KMS-11 (cell line): ENCODE measurements around the gene PABPC3.

ENCODE experiments used
- H2AFZ ChIP-seq: fragments of 200-600 bp; sonication (generic); 2 replicates; pipeline ENCODE4 v1.6.1; 2016; ENCODE audit warnings: antibody characterized with exemption, mixed run types, low read depth
- H3K27ac ChIP-seq: fragments of 200-600 bp; sonication (generic); 2 replicates; pipeline ENCODE4 v1.6.1; 2016; ENCODE audit warnings: mild to moderate bottlenecking, mixed run types
- H3K27me3 ChIP-seq: fragments of 200-600 bp; sonication (generic); 2 replicates; pipeline ENCODE4 v1.6.1; 2017; ENCODE audit warnings: mild to moderate bottlenecking, low read depth, mixed run types, moderate library complexity; ENCODE audit not compliant: insufficient read depth
- H3K36me3 ChIP-seq: fragments of 200-600 bp; sonication (generic); 2 replicates; pipeline ENCODE4 v1.6.1; 2017; ENCODE audit warnings: mild to moderate bottlenecking, mixed run types; ENCODE audit not compliant: insufficient read depth
- H3K4me1 ChIP-seq: fragments of 200-600 bp; sonication (generic); 2 replicates; pipeline ENCODE4 v1.6.1; 2016; ENCODE audit warnings: mild to moderate bottlenecking, low read depth, mixed run types; ENCODE audit not compliant: poor library complexity, severe bottlenecking
- H3K4me2 ChIP-seq: fragments of 200-600 bp; sonication (generic); 2 replicates; pipeline ENCODE4 v1.7.0; 2016; ENCODE audit warnings: mild to moderate bottlenecking, mixed run types
- H3K4me3 ChIP-seq: fragments of 200-600 bp; sonication (generic); IDR thresholded peaks from 2 replicates; pipeline ENCODE4 v1.6.1; 2017; ENCODE audit warnings: low read depth, low read length, mixed read lengths; ENCODE audit not compliant: insufficient read depth
- H3K79me2 ChIP-seq: fragments of 200-600 bp; sonication (generic); 2 replicates; pipeline ENCODE4 v1.6.1; 2016; ENCODE audit warnings: low read depth, mixed run types; ENCODE audit not compliant: insufficient read depth
- H3K9ac ChIP-seq: fragments of 200-600 bp; sonication (generic); 2 replicates; pipeline ENCODE4 v1.6.1; 2016; ENCODE audit warnings: mild to moderate bottlenecking, mixed run types
- H4K20me1 ChIP-seq: fragments of 200-600 bp; sonication (generic); 2 replicates; pipeline ENCODE4 v1.6.1; 2016; ENCODE audit warnings: mild to moderate bottlenecking, mixed run types; ENCODE audit not compliant: insufficient read depth
- CTCF ChIP-seq: fragments of 200-600 bp; sonication (generic); conservative IDR thresholded peaks from 2 replicates; pipeline ENCODE4 v1.6.1; 2017; ENCODE audit warnings: low read depth, mild to moderate bottlenecking, antibody characterized with exemption, low read length, moderate library complexity, mixed read lengths

PABPC3 gene

GRCh38 chr13:25131881-25132420, 36.0 kb downstream of the PABPC3 start:
- TF ChIP-seq CTCF, result no peak

GRCh38 chr13:25132751-25133390, 36.9 kb downstream of the PABPC3 start:
- H2AFZ ChIP-seq, result no peak overlapping the region
- no peaks in the 10 kb centered on the region for H3K4me1 ChIP-seq
- no peak overlapping the region for H3K9ac ChIP-seq
- H3K4me3 ChIP-seq, result no peak overlapping the region
- no peaks in the 10 kb centered on the region for H4K20me1 ChIP-seq
- no peaks in the 10 kb centered on the region for H3K79me2 ChIP-seq
- no peak for TF ChIP-seq CTCF
- H3K27ac ChIP-seq, result no peak overlapping the region
- H3K27me3 ChIP-seq, result no peaks in the 10 kb centered on the region
- no peak overlapping the region for H3K4me2 ChIP-seq
- H3K36me3 ChIP-seq, result no peaks in the 10 kb centered on the region

More at GRCh38 chr13:25131881-25132420, 36.0 kb downstream of the PABPC3 start:
- no peaks in the 10 kb centered on the region for H4K20me1 ChIP-seq
- no peak overlapping the region for H3K9ac ChIP-seq
- no peak overlapping the region for H2AFZ ChIP-seq
- no peaks in the 10 kb centered on the region for H3K36me3 ChIP-seq
- H3K27ac ChIP-seq, result no peak overlapping the region
- H3K79me2 ChIP-seq, result no peaks in the 10 kb centered on the region
- no peak overlapping the region for H3K4me2 ChIP-seq
- H3K4me3 ChIP-seq, result no peak overlapping the region
- H3K4me1 ChIP-seq, result no peaks in the 10 kb centered on the region
- no peaks in the 10 kb centered on the region for H3K27me3 ChIP-seq

GRCh38 chr13:25135896-25136295, 40.0 kb downstream of the PABPC3 start:
- H3K36me3 ChIP-seq, result no peaks in the 10 kb centered on the region
- H3K79me2 ChIP-seq, result no peaks in the 10 kb centered on the region
- H3K9ac ChIP-seq, result no peak overlapping the region
- H3K4me1 ChIP-seq, result no peaks in the 10 kb centered on the region
- H3K4me3 ChIP-seq, result no peak overlapping the region
- H3K27ac ChIP-seq, result no peak overlapping the region
- no peak overlapping the region for H3K4me2 ChIP-seq
- H2AFZ ChIP-seq, result no peak overlapping the region
- H3K27me3 ChIP-seq, result no peaks in the 10 kb centered on the region
- no peaks in the 10 kb centered on the region for H4K20me1 ChIP-seq
- no peak for TF ChIP-seq CTCF

- no peaks in the 10 kb centered on the region for H3K4me1 ChIP-seq
- H3K4me2 ChIP-seq, result no peak overlapping the region
- no peaks in the 10 kb centered on the region for H3K36me3 ChIP-seq
- H3K79me2 ChIP-seq, result no peaks in the 10 kb centered on the region
- TF ChIP-seq CTCF, result no peak
- H3K27ac ChIP-seq, result no peak overlapping the region
- H3K9ac ChIP-seq, result no peak overlapping the region
- H4K20me1 ChIP-seq, result no peaks in the 10 kb centered on the region
- H3K27me3 ChIP-seq, result no peaks in the 10 kb centered on the region
- no peak overlapping the region for H3K4me3 ChIP-seq
- H2AFZ ChIP-seq, result no peak overlapping the region
These were observed 41.2 kb downstream of the PABPC3 start for GRCh38 chr13:25136880-25137787.
